Measurements from ENCODE around the gene PRLR. TPM values are rescaled to one million over a fixed set of nuclear protein-coding genes. Genes with fewer than 3 reads are reported as not detected.

Gene PRLR
- 1 to 10 TPM; 4.1 to 6.5 TPM for total RNA-seq
- polyA plus RNA-seq (2013, experiment 1 of 2), result 6.5 TPM
- polyA plus RNA-seq (2013, experiment 2 of 2), result 10.4 TPM
- long read RNA-seq, experiment 1, partial matches to known transcripts, result 0 of 2 reads
- long read RNA-seq, experiment 1, other reads (novel, unspliced or antisense), result 2 of 2 reads
- long read RNA-seq, experiment 2, result 0 reads
- long read RNA-seq, experiment 3, full-length matches to known transcripts, result 6 of 7 reads
- long read RNA-seq, experiment 3, partial matches to known transcripts, result 0 of 7 reads
- long read RNA-seq, experiment 3, other reads (novel, unspliced or antisense), result 1 of 7 reads
- long read RNA-seq, experiment 4, partial matches to known transcripts, result 1 of 3 reads
- long read RNA-seq, experiment 4, other reads (novel, unspliced or antisense), result 2 of 3 reads

- H3K27ac Mint-ChIP-seq, result peak within 1 kb of the TSS; percentile 82
- H3K4me1 ChIP-seq (ENCODE audit: control insufficient read depth, insufficient read depth, low read length), result peaks cover 8% of the 10 kb centered on the region
- 3 to 10% methylated on average over 23 to 42 of the region's 42 CpGs for WGBS, 2 experiments (ENCODE audit: insufficient coverage in 1 of 2, insufficient read length in 1 of 2)
Observed at GRCh38 chr5:35230038-35230611, at the start of gene PRLR. TSS of gene PRLR (minus strand) at chr5:35230487. CDS start at chr5:35089620, 140,867 bp downstream.

DNA sequence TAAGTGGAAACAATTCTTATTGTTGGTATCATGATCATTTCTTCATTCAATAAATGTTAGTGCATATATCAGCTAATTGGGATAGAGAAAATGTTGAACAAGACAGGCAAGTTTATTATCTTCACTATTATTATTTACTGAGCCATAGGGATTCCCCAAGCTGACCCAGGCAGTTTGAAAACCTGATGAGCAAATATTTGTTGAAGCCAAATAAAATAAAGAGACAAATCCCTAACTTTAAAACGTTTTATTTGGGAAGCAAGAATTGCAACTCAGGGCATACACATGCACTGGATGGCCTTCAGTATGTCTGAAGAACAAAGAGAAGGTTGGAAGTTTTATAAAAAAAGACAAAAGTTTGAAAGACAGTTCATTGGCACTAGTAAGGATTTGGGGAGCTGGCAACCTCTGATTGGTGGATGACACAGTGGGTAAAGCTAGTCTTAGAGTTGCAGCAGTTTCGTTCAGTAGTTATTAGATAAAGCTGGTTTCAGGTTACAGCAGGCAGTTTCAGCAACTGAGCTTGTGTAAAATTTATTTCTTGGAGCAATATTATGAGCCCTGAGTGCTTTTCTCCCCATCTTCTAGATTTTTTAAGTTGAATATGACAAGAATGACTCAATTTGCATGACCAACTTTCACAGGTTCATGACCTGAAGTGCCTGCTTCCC, 44.7 kb upstream of the PRLR start:
- peaks cover 23% of the 10 kb centered on the region for H3K9me3 ChIP-seq (ENCODE audit: control insufficient read depth, low read length)
- 72 to 87% methylated on average over 2 of the region's 2 CpGs for WGBS, 2 experiments (ENCODE audit: insufficient coverage in 1 of 2, insufficient read length in 1 of 2)
- H3K4me3 Mint-ChIP-seq, result no peak overlapping the region
- H3K27me3 ChIP-seq (ENCODE audit: control insufficient read depth, insufficient read depth, low read length, poor library complexity, severe bottlenecking), result no peaks in the 10 kb centered on the region
- DNase-seq, result no peak
- H3K27ac ChIP-seq (ENCODE audit: low read depth, low read length), result no peak overlapping the region
- no peaks in the 10 kb centered on the region for H3K36me3 Mint-ChIP-seq (ENCODE audit: low read depth)
- H3K27me3 Mint-ChIP-seq (ENCODE audit: insufficient read depth), result no peaks in the 10 kb centered on the region
- peak overlapping the region; percentile 5 for H3K4me3 ChIP-seq (ENCODE audit: low read length)
- TF ChIP-seq, protein P1, sequence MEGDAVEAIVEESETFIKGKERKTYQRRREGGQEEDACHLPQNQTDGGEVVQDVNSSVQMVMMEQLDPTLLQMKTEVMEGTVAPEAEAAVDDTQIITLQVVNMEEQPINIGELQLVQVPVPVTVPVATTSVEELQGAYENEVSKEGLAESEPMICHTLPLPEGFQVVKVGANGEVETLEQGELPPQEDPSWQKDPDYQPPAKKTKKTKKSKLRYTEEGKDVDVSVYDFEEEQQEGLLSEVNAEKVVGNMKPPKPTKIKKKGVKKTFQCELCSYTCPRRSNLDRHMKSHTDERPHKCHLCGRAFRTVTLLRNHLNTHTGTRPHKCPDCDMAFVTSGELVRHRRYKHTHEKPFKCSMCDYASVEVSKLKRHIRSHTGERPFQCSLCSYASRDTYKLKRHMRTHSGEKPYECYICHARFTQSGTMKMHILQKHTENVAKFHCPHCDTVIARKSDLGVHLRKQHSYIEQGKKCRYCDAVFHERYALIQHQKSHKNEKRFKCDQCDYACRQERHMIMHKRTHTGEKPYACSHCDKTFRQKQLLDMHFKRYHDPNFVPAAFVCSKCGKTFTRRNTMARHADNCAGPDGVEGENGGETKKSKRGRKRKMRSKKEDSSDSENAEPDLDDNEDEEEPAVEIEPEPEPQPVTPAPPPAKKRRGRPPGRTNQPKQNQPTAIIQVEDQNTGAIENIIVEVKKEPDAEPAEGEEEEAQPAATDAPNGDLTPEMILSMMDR (conservative IDR thresholded peaks at IDR 0.05), result no peak
- H3K9me3 Mint-ChIP-seq, result peaks cover 24% of the 10 kb centered on the region
- no peaks in the 10 kb centered on the region for H3K36me3 ChIP-seq (ENCODE audit: control insufficient read depth, insufficient read depth, low read length)
- no peak overlapping the region for H3K9ac ChIP-seq (ENCODE audit: extremely low read depth, low read length, poor library complexity, severe bottlenecking)
- no peaks in the 10 kb centered on the region for H3K4me1 Mint-ChIP-seq
- no peaks in the 10 kb centered on the region for H3K4me1 ChIP-seq (ENCODE audit: control insufficient read depth, insufficient read depth, low read length)
- no peak overlapping the region for H3K27ac Mint-ChIP-seq

More at GRCh38 chr5:35230038-35230611, at the start of gene PRLR:
- H3K36me3 Mint-ChIP-seq (ENCODE audit: low read depth), result no peaks in the 10 kb centered on the region
- no peaks in the 10 kb centered on the region for H3K9me3 ChIP-seq (ENCODE audit: control insufficient read depth, low read length)
- peak within 1 kb of the TSS; percentile 87 for H3K4me3 ChIP-seq (ENCODE audit: low read length)
- peak within 1 kb of the TSS; percentile 18 for H3K27ac ChIP-seq (ENCODE audit: low read depth, low read length)
- H3K4me3 Mint-ChIP-seq, result peak within 1 kb of the TSS; percentile 78
- H3K27me3 Mint-ChIP-seq (ENCODE audit: insufficient read depth), result peaks cover 5% of the 10 kb centered on the region
- peak within 1 kb of the TSS; percentile 31 for H3K9ac ChIP-seq (ENCODE audit: extremely low read depth, low read length, poor library complexity, severe bottlenecking)
- no peaks in the 10 kb centered on the region for H3K9me3 Mint-ChIP-seq
- H3K27me3 ChIP-seq (ENCODE audit: control insufficient read depth, insufficient read depth, low read length, poor library complexity, severe bottlenecking), result no peaks in the 10 kb centered on the region
- peak; percentile 73 for DNase-seq
- TF ChIP-seq, protein P1 (conservative IDR thresholded peaks at IDR 0.05), result peak; percentile 39
- H3K36me3 ChIP-seq (ENCODE audit: control insufficient read depth, insufficient read depth, low read length), result no peaks in the 10 kb centered on the region
- H3K4me1 Mint-ChIP-seq, result peaks cover 28% of the 10 kb centered on the region

DNA sequence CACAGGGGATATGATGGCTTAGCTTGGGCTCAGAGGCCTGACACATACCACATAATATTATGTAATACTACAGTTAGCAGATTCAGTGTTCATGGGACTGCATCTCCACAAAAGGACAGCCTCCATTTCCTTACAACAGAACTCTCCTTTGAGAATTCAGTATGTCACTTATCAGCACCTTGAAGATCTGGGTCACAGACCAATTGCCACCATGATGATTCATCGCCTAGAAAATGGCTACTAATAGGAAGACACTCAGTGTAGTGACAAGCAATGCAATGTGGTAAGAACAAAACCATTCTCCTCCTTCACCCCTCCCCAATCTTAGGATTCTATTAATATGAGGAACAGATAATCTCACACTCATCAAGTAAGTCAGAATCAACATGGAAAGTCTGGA, 38.7 kb upstream of the PRLR start:
- Mint-ChIP-seq H3K36me3 (ENCODE audit: low read depth) (no peaks in the 10 kb centered on the region), H3K27me3 (ENCODE audit: insufficient read depth) (no peaks in the 10 kb centered on the region), H3K27ac (no peak overlapping the region), H3K4me3 (no peak overlapping the region), H3K9me3 (no peaks in the 10 kb centered on the region), H3K4me1 (peaks cover 16% of the 10 kb centered on the region)
- H3K9ac ChIP-seq (ENCODE audit: extremely low read depth, low read length, poor library complexity, severe bottlenecking), result no peak overlapping the region
- H3K4me1 ChIP-seq (ENCODE audit: control insufficient read depth, insufficient read depth, low read length), result no peaks in the 10 kb centered on the region
- TF ChIP-seq, protein P1 (conservative IDR thresholded peaks at IDR 0.05), result no peak
- H3K27ac ChIP-seq (ENCODE audit: low read depth, low read length), result no peak overlapping the region
- DNase-seq, result no peak
- 94 to 100% methylated on average over 1 of the region's 1 CpG for WGBS, 2 experiments (ENCODE audit: insufficient coverage in 1 of 2, insufficient read length in 1 of 2)
- no peaks in the 10 kb centered on the region for H3K9me3 ChIP-seq (ENCODE audit: control insufficient read depth, low read length)
- H3K4me3 ChIP-seq (ENCODE audit: low read length), result no peak overlapping the region
- no peaks in the 10 kb centered on the region for H3K36me3 ChIP-seq (ENCODE audit: control insufficient read depth, insufficient read depth, low read length)
- H3K27me3 ChIP-seq (ENCODE audit: control insufficient read depth, insufficient read depth, low read length, poor library complexity, severe bottlenecking), result no peaks in the 10 kb centered on the region

Measured in endodermal cell (in vitro differentiated cells).